HG03280 (cell line): ENCODE results near the gene RPH3AL.
A peak's percentile ranks its signal among the peaks of the same experiment; 100 is the strongest.

Source experiments
- ATAC-seq: cut with Tn5 transposase; IDR thresholded peaks from one replicate; pipeline ENCODE4 v1.9.1; 2021; ENCODE audit warnings: mild to moderate bottlenecking, moderate library complexity; ENCODE audit not compliant: unreplicated experiment

The RPH3AL gene

GRCh38 chr17:352421-353212, at the start of gene RPH3AL:
RPH3AL (minus strand) TSS chr17:352807; CDS start chr17:327543, 25,264 bp downstream.
- no peak for ATAC-seq

GRCh38 chr17:400257-400656, 47.6 kb upstream of the RPH3AL start:
- no peak for ATAC-seq

- no peak for ATAC-seq
Measured at GRCh38 chr17:396788-397187, 44.2 kb upstream of the RPH3AL start.

GRCh38 chr17:395974-396373, 43.4 kb upstream of the RPH3AL start:
- no peak for ATAC-seq

GRCh38 chr17:395179-395578, 42.6 kb upstream of the RPH3AL start:
- ATAC-seq: no peak

- ATAC-seq: no peak
Measured at GRCh38 chr17:394718-395095, 42.1 kb upstream of the RPH3AL start.

GRCh38 chr17:393806-394717, 41.5 kb upstream of the RPH3AL start:
- no peak for ATAC-seq

- ATAC-seq: no peak
Measured at GRCh38 chr17:391850-392249, 39.2 kb upstream of the RPH3AL start.

- ATAC-seq: no peak
Measured at GRCh38 chr17:390025-390424, 37.4 kb upstream of the RPH3AL start.

- no peak for ATAC-seq
Measured at GRCh38 chr17:388087-388486, 35.5 kb upstream of the RPH3AL start.

- peak; percentile 69 for ATAC-seq
Measured at GRCh38 chr17:386141-386876, 33.7 kb upstream of the RPH3AL start.

- ATAC-seq: peak; percentile 32
Measured at GRCh38 chr17:385836-386140, 33.2 kb upstream of the RPH3AL start.

GRCh38 chr17:385178-385835, 32.7 kb upstream of the RPH3AL start:
- no peak for ATAC-seq

GRCh38 chr17:384622-385177, 32.1 kb upstream of the RPH3AL start:
- ATAC-seq: no peak

GRCh38 chr17:383771-384621, 31.4 kb upstream of the RPH3AL start:
- no peak for ATAC-seq

- ATAC-seq: no peak
Measured at GRCh38 chr17:382644-383533, 30.3 kb upstream of the RPH3AL start.

- no peak for ATAC-seq
Measured at GRCh38 chr17:381941-382643, 29.5 kb upstream of the RPH3AL start.

GRCh38 chr17:381516-381915, 28.9 kb upstream of the RPH3AL start:
- no peak for ATAC-seq
